Lower leg skin (tissue), 3 donors: ENCODE data around the gene MANEAL.

Experiments
- CTCF ChIP-seq, 3 donors: fragments of 450-650 bp; IDR thresholded peaks; one replicate each; pipeline ENCODE4 v1.5.1; 2016; ENCODE audit warnings: antibody characterized with exemption in 3 of 3, mild to moderate bottlenecking in 3 of 3, moderate library complexity in 2 of 3
- POLR2A ChIP-seq, 2 donors: fragments of 450-650 bp; IDR thresholded peaks; one replicate each; pipeline ENCODE4 v1.6.1; 2016 to 2017; ENCODE audit warnings: antibody characterized with exemption in 2 of 2, mild to moderate bottlenecking in 1 of 2, moderate library complexity in 1 of 2

DNA sequence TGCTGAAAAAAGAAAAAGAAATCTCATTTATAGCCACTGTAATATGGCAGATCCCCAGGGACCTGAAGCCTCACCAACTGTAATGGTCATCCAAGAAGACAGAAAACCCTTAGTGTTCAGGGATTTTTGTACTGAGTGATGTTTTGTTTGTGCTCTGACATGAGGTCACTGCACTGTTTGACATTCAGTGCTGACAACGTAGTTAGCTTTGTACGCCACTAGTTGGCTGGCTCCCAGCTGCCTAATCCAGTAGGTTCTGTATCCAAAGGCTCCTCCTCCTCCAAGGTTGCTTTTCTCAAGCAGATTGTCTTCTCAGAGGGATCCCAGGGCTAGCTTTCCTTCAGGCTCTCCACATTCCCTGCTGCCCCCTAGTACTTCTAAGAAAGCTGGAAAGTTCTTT lies 23.8 kb downstream of the MANEAL start:
- no peak for TF ChIP-seq CTCF (IDR thresholded peaks at IDR 0.05)
- no peak for TF ChIP-seq POLR2A (IDR thresholded peaks at IDR 0.05)
